GM12801 (cell line): ENCODE measurements around the gene RBM46.

Source experiments
- TF ChIP-seq, protein P1 (sequence below): IDR thresholded peaks from one replicate; pipeline ENCODE4 v1.5.1; 2011; ENCODE audit warnings: control low read depth; ENCODE audit not compliant: insufficient read length; ENCODE audit errors: extremely low read depth

The RBM46 gene

DNA sequence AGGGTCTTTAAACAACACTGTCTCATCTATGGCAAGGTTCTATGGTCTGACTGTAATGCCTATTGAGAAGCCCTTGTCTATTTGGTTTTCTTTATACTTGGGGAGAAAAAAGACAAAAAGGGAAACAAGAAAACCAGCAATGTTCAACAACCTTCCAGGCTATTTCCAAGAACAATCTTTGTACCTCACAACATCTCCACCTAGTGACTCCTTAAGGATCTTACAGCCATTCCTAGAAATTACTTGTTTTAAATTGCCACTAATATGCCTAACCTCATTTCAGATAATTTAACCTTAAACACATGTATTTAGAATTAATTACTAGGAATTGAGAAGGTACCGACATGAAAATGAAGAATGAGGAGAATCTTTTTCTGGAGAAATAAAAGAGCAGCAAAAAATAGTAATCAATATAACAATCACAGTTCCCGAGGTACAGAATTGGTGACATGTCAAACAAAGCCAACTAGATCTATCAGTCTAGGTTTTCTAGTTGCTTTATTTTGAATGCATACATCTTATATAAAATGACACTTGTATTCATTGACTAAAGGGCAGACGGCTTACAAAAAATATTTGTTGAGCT lies 1.6 kb upstream of the RBM46 start:
- TF ChIP-seq, protein P1, sequence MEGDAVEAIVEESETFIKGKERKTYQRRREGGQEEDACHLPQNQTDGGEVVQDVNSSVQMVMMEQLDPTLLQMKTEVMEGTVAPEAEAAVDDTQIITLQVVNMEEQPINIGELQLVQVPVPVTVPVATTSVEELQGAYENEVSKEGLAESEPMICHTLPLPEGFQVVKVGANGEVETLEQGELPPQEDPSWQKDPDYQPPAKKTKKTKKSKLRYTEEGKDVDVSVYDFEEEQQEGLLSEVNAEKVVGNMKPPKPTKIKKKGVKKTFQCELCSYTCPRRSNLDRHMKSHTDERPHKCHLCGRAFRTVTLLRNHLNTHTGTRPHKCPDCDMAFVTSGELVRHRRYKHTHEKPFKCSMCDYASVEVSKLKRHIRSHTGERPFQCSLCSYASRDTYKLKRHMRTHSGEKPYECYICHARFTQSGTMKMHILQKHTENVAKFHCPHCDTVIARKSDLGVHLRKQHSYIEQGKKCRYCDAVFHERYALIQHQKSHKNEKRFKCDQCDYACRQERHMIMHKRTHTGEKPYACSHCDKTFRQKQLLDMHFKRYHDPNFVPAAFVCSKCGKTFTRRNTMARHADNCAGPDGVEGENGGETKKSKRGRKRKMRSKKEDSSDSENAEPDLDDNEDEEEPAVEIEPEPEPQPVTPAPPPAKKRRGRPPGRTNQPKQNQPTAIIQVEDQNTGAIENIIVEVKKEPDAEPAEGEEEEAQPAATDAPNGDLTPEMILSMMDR: no peak

DNA sequence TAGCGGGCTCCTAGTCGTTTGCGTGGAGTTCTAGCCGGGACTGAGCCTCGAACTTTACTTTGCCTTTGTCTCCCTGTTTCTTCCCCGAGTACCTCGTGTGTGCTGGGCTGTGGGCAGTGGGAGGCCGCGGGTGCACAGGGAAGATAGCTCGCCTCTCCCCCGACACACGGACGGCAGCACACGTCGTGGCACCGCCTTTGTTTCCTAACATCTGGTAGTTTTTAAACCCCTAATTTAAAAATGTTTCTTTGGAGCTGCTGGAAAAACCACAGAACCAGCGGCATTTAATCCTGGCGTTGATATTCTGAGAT lies 866 bp downstream of the RBM46 start:
- TF ChIP-seq, protein P1: no peak

DNA sequence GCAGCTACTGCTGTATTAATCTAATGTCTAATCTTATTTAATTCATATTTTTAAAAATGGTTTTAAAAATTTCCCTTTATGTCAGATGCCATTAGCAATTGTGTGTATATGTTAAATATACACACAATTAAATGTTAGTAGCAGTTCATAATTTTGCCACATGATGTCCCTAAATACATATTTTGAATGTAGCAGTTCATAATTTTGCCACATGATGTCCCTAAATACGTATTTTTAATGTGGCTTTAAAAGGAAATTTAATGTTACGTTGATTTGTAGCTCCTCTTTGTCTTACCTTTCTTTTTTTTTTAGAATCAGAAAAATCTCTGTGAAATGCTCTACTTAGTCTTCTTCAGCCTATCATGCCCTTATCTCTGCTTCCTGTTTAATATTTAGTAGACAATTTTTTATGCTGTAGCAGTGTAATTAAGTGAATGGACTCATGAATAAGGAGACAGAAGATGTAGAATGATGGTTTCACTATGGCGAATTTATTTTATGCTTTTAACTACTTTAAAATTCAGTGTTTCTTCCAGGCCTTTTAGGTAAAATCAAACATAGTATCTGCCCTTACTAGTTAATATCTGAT lies 26.1 kb downstream of the RBM46 start:
- TF ChIP-seq, protein P1: no peak

DNA sequence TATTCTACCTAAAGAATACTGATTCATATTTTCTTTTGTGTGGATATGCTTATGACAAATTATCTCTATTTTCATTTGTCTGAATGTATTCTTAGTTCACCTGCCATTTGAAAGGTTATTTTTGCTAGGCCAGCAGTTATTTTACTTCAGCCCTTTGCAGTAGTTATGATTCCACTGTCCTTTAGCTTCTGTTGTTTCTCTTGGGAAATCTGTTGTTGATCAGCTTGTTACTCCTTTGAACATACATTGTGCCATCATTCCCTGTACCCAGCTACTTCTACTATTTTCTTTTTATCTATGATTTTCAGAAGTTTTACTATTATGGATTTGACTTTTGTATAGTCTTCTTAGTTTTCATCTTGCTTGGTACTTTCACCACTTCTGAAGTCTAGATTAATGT lies 37.2 kb downstream of the RBM46 start:
- TF ChIP-seq, protein P1: no peak

DNA sequence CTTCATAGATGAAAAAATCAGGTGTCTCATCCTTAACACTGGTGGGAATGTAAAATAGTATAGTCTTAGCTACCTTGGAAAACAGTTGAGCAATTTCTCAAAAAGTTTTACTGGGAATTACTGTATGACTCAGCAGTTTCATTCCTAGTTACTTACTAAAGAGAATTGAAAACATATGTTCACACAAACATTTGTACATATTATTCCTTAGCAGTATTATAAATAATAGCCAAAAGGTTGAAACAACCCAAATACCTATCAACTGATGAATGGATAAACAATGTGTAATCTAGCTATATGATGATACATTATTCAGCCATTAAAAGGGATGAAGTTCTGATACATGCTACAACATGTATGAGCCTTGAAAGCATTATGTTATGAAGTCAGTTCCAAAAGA lies 41.7 kb downstream of the RBM46 start:
- TF ChIP-seq, protein P1: no peak

DNA sequence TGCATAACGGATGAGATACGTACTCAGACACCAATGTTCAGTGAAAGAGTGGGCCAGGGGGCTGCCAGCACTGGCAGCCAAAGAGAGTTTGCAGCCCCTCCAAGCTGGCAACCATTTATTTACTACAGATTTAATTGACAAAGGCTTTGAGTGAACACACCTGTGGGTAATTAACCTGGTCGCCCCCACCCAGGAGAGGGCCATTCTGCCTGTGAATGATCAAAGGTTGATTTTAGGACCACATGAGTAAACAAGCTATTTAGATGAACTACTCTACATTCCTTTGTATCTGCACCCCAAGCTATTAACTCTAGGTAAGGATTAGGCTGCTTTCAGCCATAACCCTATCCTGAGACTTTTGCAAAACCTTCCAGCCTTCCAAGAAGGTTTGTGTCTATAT lies 55.0 kb downstream of the RBM46 start:
- TF ChIP-seq, protein P1: no peak

DNA sequence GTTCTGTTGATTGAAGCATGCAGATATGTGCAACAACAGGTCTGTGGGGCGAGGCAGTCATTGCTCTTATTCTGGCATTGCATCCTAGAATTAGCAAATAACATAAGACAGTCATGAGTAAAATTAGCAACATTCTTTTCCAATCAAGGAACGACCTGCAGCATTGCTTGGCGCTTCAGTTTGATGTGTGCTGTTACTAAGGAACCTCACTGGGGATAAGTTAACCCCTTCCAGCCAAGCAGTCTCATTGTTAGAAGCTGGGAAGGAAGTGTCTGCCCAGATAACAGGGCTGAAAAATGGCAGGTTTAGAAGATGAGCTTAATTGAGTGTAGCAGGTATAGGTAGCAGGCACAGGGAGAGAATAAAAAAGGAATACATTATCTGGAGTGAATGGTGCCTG lies 55.4 kb downstream of the RBM46 start:
- TF ChIP-seq, protein P1: no peak
